HS-27A (cell line): ENCODE data around the gene DCAF10.
A peak's percentile ranks its signal among the peaks of the same experiment; 100 is the strongest.
"Not testable (repeated sequence)": the region's sequence is repeated elsewhere in the genome, so short reads cannot be mapped to it uniquely, and the experiment has no call there.

ENCODE experiments used
- DNase-seq: peaks from one replicate; pipeline ENCODE4 v3.0.0-alpha.2; 2012; ENCODE audit warnings: low read depth, missing footprints

DCAF10 gene

DNA sequence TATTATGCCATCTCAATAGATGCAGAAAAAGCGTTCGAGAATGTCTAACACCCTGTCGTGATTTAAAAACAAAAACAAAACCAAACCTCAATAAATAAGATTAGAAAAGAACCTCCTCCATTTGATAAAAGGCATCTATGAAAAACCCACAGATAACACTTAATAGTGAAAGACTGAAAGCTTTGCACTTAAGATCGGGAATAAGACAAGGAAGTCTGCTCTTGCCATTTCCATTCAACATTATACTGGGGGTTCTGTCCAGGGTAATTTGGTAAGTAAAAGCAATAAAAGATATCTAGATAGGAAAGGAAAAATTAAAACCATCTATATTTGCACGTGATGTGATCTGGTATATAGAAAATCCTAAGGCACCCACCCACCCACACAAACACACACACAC, 8.5 kb upstream of the DCAF10 start:
- DNase-seq: no peak

- no peak for DNase-seq
These were observed 4.4 kb upstream of the DCAF10 start for GRCh38 chr9:37796232-37796631.

GRCh38 chr9:37798677-37799076, 1.9 kb upstream of the DCAF10 start:
- DNase-seq: no peak

DNA sequence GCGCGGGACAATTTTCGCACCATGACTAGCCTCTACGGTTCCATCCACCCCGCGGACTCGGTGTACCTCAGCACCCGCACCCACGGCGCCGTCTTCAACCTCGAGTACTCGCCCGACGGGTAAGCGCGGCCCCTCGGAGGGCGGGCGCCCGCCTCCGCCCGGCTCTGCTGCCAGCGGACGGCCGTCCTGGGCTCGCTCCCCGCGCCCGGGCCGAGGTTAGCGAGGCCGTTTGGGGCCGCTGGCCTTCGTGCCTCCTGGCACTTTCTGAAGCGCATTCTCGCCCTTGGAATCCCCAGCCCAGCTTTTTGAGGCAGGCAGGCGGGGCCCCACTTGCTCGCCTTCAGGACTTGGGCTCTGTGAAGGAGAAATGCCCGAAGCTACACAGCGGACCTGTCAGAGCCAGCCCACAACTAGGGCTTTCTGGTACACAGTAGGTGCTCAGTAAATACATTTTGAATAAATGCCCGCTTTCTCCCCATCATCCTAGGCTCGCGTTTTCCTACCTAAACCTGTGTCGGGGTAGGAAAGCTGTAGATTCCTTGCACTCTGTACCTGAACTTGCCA, 772 bp downstream of the DCAF10 start:
- DNase-seq: peak; percentile 12

DNA sequence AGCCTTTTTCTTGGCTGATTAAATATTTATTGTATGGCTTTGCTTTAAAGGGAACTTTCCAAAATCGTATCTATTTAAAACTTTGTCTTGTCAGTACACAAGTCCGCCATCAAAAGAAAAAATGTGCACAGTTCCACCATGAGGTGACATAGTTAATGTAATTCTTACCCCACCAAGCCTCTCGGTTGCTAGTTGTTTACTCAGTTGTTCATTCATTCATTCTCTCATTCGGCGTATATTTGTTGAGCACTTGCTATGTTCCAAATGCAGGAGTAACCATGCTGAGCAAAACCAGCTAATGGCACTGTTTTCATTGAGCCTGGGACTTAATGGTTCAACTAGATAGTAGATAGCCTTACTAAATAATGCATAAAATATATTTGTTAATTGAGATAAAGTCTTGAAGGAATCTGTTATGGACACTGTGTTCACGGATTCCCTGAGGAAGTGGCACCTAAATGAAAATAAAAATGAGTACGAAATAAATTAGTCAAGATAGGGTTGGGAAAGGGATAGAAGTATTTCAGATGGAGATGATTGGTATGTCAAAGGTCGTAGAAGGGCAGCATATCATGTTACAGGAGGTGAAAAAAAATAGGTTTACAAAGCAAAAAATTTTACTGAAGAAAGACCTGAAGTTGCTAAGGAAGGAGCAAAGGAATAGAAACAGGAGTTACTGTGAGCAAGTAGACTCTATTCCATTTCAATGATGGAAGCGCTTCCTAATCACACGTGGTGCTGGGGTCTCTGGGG, 1.5 kb downstream of the DCAF10 start:
- no peak for DNase-seq

GRCh38 chr9:37806271-37806670, 5.7 kb downstream of the DCAF10 start:
- DNase-seq: no peak

- DNase-seq: not testable (repeated sequence)
These were observed 9.1 kb downstream of the DCAF10 start for GRCh38 chr9:37809676-37810075.

DNA sequence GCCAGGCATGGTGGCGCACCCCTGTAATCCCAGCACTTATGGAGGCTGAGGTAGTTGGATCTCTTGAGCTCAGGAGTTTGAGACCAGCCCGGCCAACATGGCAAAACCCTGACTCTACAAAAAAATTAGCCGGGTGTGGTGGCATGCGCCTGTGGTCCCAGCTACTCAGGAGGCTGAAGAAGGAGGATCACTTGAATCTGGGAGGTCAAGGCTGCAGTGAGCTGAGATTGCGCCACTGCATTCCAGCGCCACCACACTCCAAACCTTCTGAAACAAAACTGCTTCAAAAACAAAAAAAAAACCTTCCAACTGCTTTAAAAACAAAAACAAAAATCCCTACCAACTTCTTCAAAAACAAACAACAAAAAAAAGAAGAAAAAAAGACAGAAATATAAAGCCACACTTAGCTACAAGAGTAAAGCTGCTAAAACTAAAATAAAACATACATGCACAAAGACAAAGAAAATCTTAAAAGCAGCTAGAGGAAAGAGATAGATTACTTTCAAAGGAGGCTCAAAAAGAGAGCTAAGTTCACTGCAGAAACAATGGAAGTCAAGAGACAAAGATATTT, 11.4 kb downstream of the DCAF10 start:
- no peak for DNase-seq

DNA sequence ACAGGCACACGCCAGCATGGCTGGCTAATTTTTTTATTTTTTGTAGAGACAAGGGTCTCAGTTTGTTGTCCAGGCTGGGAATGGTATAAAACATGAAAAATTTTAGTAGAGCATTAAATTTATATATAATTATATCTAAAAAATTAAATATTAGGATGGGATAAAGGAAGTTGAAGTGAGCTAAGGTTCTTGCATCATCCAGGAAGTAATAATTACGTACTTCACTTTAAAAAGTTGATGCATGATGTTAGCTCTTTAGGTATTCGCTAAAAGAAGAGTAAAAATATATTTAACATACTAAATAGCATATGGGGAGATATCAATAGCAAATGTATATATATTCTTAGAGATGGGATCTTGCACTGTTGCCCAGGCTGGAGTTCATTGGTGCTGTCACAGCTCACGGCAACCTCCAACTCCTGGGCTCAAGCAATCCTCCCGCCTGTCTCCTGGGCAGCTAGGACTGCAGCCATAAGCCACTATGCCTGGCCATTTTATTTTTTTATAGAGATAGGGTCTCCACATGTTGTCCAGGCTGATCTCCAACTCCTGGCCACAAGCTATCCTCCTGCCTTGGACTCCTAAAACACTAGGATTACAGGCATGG, 12.3 kb downstream of the DCAF10 start:
- DNase-seq: no peak

DNA sequence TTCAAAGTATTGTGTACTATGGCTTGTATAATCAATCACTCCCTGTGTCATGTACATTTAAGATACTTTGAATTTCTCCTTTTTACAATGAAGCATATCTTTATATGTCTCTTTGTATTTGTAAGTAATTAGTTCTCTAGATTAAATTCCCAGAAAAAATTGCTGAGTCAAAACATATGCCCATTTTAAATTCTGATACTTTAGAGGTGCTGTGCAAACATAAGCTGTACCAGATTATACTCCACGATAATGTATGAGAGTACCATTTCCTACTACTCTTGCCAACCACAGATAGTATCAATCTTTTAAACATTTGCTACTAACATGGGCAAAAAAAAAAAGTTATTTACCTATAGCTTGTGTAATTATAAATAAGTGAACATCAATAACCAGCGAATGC, 18.3 kb downstream of the DCAF10 start:
- DNase-seq: no peak

- no peak for DNase-seq
These were observed 19.5 kb downstream of the DCAF10 start for GRCh38 chr9:37820142-37820541.

GRCh38 chr9:37825174-37825573, 24.6 kb downstream of the DCAF10 start:
- not testable (repeated sequence) for DNase-seq

DNA sequence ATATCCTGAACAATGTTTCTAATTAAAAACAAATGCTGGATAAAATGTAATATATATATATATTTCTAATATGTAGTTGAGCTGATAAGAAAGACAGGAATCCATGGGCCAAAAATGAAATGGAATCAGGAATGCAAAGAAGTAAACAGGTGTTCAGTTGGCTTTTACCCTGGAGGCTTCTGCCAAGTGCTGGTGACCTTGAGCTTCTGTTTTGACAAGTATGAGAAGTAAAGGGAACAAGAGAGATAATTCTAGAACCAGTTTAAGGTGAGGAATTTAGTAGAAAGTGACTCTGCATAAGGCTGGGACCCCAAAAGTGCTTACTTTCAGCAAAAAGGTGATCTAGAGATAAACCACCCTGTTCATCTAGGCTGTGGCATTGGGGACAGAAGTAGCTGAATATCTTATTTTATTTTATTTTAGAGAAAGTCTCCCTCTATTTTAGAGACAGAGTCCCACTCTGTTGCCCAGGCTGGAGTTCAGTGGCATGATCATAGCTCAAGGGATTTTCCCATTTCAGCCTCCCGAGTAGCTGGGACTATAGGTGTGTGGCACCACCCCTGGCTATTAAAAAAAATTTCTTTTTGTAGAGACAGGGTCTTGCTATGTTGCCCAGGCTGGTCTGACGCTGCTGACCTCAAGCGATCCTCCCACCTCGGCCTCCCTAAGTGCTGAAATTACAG, 27.0 kb downstream of the DCAF10 start:
- no peak for DNase-seq

- DNase-seq: no peak
These were observed 35.2 kb downstream of the DCAF10 start for GRCh38 chr9:37835821-37836220.

- DNase-seq: no peak
These were observed 35.8 kb downstream of the DCAF10 start for GRCh38 chr9:37836386-37836785.

DNA sequence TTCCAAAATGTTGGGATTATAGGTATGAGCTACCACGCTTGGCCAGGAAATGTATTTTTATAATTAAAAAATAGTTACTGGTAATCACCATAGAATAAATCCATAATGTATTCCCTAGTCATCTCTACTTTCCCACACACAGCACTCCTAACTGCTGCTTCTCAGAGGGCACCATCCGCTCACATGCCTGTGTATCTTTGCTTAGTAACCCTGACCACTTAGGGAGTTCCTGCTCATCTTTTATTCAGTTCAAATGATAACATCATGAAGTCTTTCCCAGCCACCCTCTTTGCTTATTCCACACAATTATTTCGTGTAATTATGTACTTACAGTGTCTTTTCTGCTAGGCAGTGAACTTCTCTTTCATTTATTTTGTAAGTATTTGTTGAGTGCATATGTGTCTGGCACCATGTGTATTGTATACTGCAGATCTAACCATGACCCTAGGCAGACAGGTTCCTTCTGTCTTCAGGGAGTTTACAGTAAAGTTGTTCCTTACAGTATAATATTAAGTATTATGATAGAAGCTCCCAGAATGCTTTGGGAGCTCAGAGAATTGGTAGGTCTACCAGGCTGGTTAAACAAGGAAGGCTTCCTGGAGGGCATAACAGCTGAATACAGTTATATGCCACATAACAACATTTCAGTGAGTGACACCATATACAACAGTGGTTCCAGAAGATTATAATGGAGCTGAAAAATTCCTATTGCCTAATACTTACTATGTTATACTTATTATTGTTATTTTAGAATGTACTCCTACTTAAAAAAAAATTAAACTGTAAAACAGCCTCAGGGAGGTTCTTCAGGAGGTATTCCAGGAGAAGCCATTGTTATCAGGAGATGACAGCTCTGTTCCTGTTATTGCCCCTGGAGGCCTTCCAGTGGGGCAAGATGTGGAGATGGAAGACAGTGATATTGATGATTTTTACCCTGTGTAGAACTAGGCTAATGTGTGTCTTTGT, 39.2 kb downstream of the DCAF10 start:
- DNase-seq: no peak

DNA sequence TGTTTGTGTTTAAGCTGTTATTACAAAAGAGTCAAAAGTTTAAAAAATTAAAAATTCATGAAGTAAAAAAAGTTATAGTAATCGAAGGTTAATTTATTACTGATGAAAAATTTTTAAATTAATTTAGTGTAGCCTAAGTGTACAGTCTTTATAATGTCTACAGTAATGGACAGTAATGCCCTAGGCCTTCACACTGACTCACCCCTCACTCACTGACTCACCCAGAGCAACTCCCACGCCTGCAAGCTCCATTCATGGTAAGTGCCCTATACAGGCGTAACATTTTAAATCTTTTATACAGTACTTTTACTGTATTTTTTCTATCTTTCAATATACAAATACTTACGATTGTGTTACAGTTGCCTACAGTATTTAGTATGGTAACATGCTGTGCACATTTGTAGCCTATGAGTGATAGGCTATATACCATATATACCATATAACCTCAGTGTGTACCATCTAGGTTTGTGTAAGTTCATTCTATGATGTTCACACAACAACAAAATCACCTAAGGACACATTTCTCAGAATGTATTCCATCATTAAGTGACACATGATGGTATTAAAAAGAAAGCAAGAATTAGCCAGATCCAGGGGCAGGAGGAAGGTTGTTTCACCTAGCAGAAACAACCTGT, 40.1 kb downstream of the DCAF10 start:
- peak; percentile 30 for DNase-seq

GRCh38 chr9:37852222-37852621, 51.6 kb downstream of the DCAF10 start:
- no peak for DNase-seq

DNA sequence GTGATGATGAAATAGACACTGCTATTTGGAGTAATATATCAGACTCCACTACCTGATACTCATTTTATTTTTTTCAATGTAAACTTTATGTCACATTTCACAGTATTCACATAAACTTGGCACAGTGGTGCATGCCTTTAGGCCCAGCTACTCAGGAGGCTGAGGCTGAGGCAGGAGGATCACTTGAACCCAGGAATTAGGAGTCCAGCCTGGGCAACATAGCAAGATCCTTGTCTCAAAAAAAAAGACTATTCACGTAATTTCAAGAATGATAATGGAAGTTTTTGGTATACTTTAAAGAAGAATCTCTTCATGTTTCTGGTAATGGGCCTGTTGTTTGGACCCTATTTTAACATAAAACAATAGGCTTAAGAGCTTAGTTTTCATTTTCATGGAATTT, 56.0 kb downstream of the DCAF10 start:
- no peak for DNase-seq

GRCh38 chr9:37859043-37859442, 58.4 kb downstream of the DCAF10 start:
- no peak for DNase-seq

DNA sequence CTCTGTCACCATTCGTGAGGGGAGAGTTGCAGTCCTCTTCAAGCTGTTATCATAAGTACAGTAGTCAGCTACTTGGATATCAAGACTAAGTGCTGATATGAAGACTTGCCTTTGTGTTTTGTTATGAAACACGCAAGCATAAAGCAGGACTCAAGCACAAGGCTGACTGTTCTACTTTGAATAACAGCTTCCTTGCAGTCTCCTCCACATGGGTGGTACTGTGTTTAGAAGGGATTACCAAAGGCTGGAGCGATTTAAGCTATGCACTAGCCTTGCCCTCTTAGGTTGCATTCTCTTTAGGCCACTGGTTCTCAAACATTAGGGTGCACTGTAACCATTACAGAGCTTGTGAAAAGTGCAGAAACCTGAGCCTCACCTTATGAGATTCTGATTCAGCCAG, 61.9 kb downstream of the DCAF10 start:
- no peak for DNase-seq
